ENCODE data around the gene FDXACB1.

GRCh38 chr11:111905411-111905810 is 26.4 kb upstream of the FDXACB1 start:
- no peak for TF ChIP-seq SMC3 (IDR thresholded peaks at IDR 0.05; ENCODE audit: low read depth, low read length)
- TF ChIP-seq CTCF (conservative IDR thresholded peaks at IDR 0.05; ENCODE audit: low read depth, low read length), result no peak
- no peak for TF ChIP-seq POLR2A (IDR thresholded peaks at IDR 0.05; ENCODE audit: low read depth, low read length)
- no peak for TF ChIP-seq USF2 (IDR thresholded peaks at IDR 0.05; ENCODE audit: low read depth, low read length)
